CD1c-positive myeloid dendritic cell (primary cell): ENCODE data around the gene PPP4R1.
A peak's percentile ranks its signal among the peaks of the same experiment; 100 is the strongest.
"Not testable (repeated sequence)": the region's sequence is repeated elsewhere in the genome, so short reads cannot be mapped to it uniquely, and the experiment has no call there.

ENCODE experiments used
- DNase-seq: peaks from one replicate; pipeline ENCODE4 v3.0.0-alpha.2; 2016; ENCODE audit errors: extremely low spot score

Gene PPP4R1

DNA sequence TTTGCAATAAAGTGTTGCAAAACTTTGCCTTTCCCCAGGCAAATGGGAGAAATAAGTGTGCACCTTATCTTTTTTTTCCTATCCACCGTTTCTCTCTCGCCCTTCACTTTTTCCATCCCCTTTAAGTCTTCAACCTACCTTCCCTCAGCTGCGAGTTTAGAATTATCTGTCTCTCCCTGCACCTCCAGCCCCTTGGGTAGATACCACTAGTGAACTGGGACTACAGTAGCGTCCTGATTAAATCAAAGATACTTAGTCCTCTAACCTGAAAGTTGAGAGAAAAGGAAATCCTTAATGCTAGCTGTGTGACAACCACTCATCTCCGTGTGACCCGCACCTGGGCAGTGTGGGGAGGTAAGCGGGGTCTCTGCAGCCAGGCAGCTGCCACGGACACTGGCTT is 16.1 kb upstream of the PPP4R1 start:
- no peak for DNase-seq

DNA sequence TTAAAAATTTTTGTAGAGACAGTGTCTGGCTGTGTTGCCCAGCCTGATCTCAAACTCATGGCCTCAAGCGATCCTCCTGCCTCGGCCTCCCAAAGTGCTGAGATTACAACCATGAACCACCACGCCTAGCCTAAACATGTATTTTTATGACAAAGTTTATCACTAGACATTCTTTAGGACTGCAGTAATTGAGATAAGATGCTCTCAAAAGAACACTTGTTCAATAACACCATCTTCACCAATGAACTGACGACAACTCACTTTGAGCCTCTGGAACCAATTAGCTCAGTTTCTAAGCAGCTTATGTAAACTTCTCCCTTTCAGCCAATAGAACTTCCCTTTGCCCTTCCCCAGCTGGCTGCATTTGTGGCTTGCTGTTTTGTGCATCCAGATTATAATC is 15.3 kb upstream of the PPP4R1 start:
- peak; percentile 38 for DNase-seq

DNA sequence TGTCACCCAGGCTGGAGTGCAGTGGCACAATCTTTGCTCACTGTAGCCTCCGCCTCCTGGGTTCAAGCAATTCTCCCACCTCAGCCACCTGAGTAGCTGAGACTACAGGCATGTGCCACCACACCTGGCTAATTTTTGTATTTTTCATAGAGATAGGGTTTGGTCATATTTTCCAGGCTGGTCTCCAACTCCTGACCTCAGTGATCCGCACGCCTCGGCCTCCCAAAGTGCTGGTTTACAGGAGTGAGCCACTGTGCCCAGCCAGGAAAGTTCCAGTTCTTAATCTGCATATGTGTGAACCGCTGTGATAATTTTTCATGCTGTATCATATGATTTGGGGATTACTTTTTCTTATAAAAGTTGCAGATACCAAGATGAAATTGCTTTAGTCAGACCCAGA is 14.6 kb upstream of the PPP4R1 start:
- DNase-seq: no peak

DNA sequence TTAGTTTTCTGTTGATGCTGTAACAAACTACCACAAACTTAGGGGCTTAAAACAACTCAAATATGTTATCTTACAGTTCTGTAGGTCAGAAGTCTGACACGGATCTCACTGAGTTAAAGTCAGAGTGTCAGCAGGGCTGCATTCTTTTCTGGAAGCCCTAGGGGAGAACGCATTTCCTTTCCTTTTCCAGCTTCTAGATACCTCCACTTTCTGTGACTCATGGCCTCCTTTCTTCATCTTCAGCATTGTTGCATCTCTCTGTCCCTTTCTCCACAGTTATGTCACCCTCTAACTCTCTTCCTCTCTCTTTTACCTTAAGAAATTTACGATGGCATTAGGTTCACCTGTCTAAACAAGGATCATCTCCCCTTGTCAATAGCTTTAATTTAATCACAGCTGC is 13.3 kb upstream of the PPP4R1 start:
- DNase-seq: no peak

DNA sequence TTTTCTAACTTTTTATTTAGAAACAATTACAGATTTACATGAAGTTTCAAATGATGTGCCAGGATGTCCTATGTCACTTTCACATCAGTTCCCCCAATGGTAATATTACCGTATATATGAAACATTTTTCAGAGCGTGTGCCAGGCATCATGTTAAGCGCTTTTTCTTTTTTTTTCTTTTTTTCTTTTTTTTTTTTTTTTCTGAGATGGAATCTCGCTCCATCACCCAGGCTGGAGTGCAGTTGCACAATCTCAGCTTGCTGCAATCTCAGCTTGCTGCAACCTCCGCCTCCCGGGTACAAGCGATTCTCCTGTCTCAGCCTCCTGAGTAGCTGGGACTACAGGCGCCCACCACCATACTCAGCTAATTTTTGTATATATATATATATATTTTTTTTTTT is 5.6 kb upstream of the PPP4R1 start:
- peak; percentile 20 for DNase-seq

DNA sequence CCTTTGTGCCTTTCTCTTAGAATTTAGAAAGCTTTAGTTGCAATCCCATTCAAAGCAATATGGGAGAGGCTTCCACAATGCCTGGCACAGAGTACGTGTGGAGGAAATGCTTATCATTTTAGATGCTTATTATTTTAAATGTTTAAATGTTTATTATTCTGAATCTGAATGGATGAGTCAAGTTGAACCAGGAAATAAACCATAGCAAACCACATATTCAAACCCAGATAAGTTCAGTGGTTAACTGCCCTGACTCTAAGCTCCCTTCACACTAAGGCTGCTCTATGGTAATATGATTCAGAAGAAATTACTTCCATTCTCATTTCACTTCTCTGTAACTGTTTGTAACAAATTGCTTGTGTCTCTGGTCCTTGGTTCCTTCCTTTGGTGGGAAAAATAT is 5.2 kb upstream of the PPP4R1 start:
- DNase-seq: peak; percentile 33

DNA sequence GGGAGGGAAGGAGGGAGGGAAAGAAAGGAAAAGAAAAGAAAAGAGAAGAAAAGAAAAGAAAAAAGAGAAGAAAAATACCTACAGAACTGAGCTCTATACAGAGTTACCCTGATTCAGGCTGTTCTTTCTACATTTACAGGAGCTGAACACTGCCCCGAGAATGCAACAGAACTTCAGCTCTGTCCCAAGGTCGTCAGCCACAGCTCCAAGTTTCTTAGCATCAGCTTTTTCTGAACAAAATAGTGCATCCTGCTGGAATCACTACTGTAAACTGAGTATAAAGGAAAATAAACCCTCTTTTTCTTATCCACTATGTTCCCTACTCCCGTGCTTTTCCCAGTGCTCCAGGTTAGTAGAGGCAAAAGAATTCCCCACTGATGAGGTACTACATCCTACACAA is 4.7 kb upstream of the PPP4R1 start:
- DNase-seq: no peak

DNA sequence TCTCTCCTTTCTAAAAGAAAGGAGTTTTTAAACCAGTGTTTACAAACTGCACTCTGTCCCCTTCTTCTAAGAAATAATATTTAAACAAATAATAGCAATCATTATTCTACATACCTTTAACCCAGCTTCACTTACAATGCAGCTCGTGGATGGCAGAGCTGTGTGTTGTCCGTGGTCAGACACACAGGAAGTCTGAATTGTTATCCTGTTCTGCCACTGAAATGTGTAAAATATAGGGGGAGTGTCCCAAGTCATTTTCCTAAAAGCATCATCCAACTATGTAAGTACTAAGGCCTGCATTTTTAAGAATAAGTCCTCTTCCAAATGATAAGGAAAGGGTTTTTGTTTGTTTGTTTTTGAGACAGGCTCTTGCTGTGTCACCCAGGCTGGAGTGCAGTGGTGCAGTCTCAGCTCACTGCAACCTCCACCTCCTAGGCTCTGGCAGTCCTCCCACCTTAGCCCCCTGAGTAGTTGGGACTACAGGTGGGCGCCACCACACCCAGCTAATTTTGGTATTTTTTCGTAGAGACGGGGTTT is 2.7 kb upstream of the PPP4R1 start:
- DNase-seq: no peak

DNA sequence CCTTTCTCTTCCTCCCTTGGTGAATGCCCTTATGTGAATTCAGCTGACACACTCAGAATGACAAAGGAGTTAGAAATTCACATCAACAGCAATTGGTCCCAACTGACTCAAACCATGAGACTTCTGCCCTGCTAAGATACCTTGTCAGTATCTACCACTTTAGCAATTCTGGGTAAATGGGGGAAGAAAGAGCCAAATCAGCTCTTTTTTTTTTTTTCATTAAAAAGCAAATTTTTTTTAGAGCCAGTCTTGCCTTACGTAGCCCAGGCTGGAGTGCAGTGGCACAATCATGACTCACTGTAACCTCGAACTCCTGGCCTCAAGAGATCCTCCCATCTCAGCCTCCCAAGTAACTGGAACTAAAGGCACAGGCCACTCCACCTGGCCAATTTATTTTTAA is 1.7 kb upstream of the PPP4R1 start:
- DNase-seq: no peak

DNA sequence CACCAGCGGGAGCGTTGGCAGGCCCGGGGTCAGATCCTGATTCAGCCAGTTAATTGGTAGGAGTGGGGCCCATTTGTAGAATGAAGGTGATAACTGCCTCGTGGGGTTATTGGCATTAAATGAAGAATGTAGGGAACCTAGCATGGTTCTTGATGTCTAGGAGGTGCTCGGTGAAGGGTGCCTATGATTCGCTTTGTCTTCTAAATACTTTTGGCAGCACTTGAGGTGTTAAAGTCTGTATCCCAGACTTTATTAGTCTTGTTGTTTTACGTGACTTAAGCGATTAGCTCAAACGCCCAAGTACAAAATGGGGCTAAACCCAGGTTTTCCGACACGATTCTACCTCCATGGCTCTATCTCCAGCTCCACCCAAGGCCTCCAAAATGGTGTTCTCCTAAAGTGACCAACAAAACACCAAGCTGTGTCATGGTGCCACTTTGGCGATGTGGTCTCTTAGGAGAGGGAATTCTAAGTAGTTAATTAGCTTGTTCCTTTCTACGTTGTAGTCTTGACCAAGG is 980 bp upstream of the PPP4R1 start:
- DNase-seq: no peak

DNA sequence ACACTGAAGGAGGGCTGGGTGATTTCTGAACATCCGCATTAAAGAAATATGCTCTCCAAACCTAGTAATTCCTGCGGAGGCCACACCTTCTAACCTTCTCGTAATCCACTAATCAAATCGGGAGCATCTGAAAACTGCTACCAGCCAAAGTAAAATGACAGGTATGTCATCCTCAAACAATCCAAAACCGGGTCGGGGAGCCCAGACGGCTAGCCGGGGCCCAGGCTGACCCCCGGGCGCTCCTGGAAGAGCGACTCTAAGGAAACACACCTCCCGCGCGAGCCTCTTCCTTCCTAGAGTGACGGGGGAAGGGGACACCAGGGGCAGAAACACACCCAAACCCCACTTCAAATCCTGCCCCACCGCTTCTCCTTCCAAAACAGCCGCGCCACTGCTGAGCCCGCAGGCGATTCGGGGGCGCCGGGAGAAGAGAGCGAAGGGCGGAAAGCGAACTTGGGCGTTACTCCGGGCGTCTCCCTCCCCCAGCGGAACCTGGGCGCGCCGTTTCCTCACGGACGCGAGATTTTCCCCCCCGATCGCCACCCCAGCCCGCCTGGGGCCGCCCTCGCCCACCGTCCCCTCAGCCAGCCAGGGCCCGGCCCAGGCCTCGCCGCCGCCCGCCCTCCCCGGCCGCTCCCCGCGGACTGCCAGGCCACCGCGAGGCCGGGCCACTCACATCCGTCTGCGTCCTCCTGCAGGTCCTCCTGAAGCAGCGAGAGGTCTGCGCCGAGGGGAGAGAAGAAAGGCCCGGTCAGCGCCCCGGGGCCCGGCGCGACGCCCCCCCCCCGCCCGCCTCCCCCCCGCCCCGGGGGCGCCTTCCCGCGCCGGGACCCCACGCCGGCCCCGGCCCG is 584 bp downstream of the PPP4R1 start:
- peak; percentile 73 for DNase-seq

DNA sequence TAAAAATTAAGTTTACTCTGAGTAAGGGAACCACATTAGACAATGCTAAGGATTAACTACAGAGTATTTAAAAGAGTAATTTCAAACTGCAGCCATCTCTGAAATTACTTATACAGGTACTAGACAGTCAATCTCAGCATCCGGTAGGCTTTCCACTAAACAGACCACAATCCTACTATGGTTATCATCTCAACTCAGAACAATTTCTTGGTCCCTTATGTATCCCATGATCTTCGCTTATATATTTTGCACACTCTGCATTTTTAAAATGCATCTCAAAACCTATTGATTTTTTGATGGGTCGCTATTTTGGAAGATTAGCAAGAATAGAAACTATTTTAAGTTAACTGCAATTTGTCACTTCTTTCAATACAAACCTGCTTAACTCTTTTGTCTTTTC is 1.4 kb downstream of the PPP4R1 start:
- DNase-seq: no peak

DNA sequence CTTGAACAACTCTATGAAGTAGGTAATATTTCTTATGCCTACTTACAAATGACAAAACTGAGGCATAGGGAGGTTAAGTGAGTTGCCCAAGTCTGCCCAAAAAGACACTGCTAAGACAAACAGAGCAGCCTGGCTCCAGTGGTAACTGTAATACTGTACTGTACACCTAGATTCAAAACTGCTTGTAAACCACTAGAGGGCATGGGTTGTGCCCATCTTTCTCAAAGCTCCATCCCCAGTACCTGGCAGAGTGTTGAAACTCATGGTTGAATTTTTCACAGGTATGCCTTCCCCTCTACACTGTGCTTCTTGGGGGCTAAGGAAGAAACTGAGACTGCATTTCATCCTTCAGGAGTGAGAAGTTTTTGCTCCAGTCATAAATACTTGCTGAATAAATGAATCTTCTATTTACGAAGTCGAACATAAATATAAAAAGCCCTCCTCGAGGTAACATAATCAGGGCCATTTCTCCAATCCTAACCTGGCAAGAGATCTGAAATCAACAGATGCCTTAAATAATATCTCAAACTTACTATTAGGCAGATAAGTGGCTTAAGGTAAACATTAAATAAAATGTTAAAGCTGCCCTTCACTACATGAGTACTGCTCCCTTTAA is 2.0 kb downstream of the PPP4R1 start:
- DNase-seq: peak; percentile 37

DNA sequence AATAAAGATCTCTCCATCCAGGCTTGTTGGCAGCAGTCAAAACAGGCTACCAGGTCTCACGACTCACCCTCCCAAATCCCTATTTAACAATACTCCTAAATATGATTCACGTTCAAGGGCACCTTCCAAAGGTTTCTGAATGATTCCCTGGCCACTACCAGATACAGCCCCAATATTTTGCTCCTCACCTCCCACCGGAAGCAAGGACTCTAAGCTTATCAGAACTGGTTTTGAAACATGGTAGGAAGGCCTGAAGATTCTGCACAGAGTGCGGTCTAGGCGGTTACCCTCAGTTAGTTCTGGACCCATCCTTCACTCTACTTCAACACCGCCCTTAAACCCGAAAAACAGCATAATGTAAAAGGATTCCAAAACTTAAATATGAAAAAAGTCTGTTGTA is 5.2 kb downstream of the PPP4R1 start:
- no peak for DNase-seq

DNA sequence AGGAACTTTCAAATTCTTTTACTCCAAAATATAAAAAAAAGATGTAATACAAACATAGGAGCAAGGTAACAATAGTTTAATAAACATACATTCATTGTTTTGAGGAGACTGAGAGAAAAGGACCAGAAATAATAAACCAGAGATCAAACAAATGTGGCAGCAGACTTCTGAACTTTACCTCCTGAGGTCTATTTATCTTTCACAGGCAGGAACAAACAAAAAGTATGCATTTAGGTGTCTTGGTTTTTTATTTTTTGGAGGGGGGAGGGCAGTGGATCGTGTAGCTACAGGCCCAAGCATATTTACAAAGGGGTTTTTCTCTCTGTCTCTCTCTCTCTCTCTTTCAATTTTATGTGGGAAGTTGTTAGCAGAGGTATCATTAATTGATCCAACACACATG is 5.6 kb downstream of the PPP4R1 start:
- DNase-seq: no peak

DNA sequence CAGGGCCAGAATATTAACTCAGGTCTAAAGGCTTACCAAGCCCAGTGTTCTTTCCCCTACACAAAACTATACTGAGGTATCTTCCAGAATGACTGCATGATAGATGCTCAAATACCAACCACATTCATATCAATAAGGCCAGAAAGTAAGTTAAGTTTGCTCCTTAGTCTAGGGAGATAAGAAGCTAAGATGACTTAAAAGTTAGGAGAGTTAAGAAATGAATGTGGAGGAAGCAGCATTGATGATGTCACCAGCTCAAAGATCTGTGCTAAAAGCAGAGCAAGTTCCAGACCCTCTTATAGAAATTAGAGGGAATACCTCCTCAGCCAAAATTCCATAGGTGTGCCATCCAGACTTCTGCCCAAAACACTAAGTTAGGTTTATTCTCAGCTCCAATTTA is 6.1 kb downstream of the PPP4R1 start:
- DNase-seq: no peak

DNA sequence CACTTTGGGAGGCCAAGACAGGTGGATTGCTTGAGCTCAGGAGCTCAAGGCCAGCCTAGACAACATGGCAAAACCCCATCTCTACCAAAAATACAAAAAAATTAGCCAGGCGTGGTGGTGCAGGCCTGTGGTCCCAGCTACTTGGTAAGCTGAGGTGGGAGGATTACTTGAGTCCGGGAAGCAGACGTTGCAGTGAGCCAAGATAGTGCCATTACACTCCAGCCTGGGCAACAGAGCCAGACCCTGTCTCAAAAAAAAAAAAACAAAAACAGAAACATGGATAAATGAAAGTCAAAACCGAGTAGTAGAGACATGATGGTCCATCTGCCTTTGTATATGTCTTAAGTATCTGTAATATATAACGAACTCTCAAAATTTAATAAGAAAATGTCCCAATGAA is 7.2 kb downstream of the PPP4R1 start:
- DNase-seq: not testable (repeated sequence)

DNA sequence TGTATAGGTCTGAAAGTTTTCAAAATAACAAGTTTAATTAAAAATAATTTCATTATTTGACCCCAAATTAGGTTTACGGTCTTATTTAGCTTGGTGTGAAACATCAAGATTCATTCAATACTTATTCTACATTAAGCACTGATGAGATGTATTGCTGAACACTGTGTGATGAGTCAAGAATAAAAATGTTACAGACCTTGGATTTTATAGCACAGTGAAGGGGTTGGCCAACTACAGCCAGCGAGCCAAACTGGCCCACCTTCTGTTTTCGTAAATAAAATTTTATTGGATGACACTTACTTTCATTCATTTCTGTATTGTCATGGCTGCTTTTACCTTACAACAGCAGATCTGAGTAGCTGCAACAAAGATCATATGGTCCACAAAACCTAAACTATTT is 8.3 kb downstream of the PPP4R1 start:
- DNase-seq: no peak

DNA sequence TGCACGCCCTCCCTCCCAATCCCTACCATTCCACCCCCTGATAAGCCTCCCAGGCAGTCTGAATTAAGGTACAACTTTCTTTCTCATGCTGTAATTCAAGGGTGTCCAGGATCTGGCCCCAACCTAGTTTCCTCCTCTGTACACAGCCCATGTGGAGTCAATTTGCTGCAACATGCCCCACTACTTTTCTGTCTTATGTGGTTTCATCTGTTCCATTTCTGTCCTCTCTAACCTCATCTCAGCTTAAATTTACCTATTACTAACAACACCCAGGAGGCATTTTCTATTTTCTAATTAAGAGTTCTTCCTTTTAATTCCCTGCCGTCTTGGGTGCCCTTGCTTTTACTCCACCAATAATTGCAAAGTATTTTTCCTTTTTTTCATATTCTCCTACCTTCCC is 10.0 kb downstream of the PPP4R1 start:
- no peak for DNase-seq

DNA sequence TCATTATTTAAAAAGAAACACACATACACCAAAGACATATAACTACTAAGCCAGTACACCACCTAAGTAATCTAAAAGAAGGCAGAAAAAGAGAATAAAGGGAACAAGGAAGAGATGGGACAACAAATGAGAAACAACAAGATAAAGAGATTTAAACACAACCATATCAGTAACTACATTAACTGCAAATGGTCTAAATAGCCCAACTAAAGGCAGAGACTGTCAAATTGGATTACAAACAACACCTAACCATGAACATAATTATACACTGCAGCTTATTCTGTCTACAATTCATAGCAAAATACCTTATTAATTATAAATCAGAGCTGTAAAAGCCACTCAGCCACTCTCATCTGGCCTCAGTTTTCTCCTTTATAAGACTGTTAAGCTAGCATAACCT is 15.0 kb downstream of the PPP4R1 start:
- DNase-seq: no peak

DNA sequence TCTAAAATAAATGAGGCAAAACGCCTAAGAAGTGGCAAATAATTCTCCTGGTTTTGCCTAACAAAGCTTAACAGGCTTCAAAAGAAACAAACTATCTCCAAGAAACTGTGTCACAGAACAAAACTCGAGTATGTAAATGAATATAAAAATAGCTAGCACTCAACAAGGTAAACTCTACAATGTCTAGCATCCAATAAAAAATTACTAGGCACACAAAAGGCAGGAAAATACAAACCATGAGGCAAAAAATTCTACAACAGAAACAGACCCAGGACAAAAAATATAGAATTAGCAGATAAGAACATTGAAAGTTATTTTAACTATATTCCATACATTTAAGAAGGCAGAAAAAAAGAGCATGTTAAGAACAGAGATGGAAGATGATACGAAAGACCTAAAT is 16.8 kb downstream of the PPP4R1 start:
- no peak for DNase-seq

DNA sequence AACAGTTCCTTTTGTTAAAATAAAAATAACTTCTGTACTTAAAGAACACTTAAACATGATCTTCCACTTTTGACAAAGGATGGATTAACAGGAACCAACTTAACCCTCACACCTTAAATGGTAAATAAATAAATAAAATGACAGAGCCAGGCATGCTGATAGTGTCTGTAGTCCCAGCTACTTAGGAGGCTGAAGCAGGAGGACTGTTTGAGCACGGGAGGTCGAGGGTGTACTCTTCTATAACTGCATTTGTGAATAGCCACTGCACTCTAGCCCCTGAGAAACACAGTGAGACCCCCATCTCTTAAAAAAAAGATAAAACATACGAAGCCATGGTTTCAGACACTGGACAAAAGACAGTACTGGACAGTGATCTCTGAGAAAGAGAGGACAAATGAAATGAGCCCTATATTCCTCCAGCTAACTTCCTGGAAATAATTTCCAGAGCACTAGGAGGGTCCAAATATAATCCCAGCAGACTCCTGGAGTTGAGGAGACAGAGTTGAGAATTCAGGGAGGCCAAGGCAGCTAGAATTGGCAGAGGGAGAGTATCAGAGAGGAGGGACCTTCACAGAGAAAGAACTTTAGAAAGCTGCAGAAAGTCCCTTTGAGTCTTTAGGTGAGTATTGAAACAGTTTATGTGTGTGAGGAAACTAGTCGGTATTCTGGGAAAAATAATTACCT is 17.4 kb downstream of the PPP4R1 start:
- DNase-seq: no peak

DNA sequence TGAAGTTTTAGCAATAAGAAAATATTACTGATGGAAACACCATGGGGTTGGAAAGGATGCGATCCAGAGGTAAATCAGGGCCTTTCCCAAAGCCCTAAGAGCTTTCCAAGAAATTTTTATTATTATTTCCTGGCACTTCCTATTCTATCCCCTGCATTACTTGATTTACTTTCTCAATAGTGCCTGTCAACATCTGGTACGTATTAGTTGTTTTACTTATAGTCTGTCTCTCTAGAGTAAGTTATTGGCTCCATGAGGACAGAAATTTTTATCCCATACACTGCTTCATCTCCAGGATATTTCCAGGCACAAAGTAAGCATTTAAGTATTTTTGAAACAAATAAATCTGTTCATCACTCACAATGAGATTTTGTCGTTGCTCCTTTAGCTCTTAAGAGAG is 18.1 kb downstream of the PPP4R1 start:
- no peak for DNase-seq
